HAP-1 (cell line): ENCODE measurements around the gene ERCC6L2.

Source experiments
- DNase-seq, 2 experiments: peaks; one replicate each; pipeline ENCODE4 v3.0.0-alpha.2; 2016 to 2020; ENCODE audit warnings: low spot score in 2 of 2
- H3K27me3 ChIP-seq: fragments of 250-450 bp; sonication (Bioruptor Pico); 2 replicates; pipeline ENCODE4 v1.5.1; 2020; ENCODE audit warnings: low read depth, mild to moderate bottlenecking, moderate library complexity
- H3K36me3 ChIP-seq: fragments of 250-450 bp; sonication (Bioruptor Pico); replicated peaks from 2 replicates; pipeline ENCODE4 v1.5.1; 2020; ENCODE audit warnings: mild to moderate bottlenecking
- H3K4me1 ChIP-seq: fragments of 250-450 bp; sonication (Bioruptor Pico); 2 replicates; pipeline ENCODE4 v1.5.1; 2020; ENCODE audit warnings: mild to moderate bottlenecking
- H3K4me3 ChIP-seq: fragments of 250-450 bp; sonication (Bioruptor Pico); 2 replicates; pipeline ENCODE4 v1.5.1; 2020; ENCODE audit warnings: mild to moderate bottlenecking, moderate library complexity
- H3K9me3 ChIP-seq: fragments of 250-450 bp; sonication (Bioruptor Pico); 2 replicates; pipeline ENCODE4 v1.5.1; 2020; ENCODE audit warnings: mild to moderate bottlenecking, moderate library complexity
- in situ Hi-C: fragments of 300-500 bp; cut with MboI; formaldehyde crosslinking; loops from 3 replicates; pipeline ENCODE4 v1.14.3; 2020; ENCODE audit warnings: low sequenced_read_pairs, inconsistent platforms, mixed read lengths

Gene ERCC6L2

GRCh38 chr9:95848764-95849163 lies 26.7 kb upstream of the ERCC6L2 start:
- Histone ChIP-seq H3K4me1 (no peaks in the 10 kb centered on the region), H3K27me3 (no peaks in the 10 kb centered on the region), H3K36me3 (no peaks in the 10 kb centered on the region), H3K4me3 (no peak overlapping the region), H3K9me3 (no peaks in the 10 kb centered on the region)
- in situ Hi-C loops, result no loop called here
- DNase-seq, result no peak

DNA sequence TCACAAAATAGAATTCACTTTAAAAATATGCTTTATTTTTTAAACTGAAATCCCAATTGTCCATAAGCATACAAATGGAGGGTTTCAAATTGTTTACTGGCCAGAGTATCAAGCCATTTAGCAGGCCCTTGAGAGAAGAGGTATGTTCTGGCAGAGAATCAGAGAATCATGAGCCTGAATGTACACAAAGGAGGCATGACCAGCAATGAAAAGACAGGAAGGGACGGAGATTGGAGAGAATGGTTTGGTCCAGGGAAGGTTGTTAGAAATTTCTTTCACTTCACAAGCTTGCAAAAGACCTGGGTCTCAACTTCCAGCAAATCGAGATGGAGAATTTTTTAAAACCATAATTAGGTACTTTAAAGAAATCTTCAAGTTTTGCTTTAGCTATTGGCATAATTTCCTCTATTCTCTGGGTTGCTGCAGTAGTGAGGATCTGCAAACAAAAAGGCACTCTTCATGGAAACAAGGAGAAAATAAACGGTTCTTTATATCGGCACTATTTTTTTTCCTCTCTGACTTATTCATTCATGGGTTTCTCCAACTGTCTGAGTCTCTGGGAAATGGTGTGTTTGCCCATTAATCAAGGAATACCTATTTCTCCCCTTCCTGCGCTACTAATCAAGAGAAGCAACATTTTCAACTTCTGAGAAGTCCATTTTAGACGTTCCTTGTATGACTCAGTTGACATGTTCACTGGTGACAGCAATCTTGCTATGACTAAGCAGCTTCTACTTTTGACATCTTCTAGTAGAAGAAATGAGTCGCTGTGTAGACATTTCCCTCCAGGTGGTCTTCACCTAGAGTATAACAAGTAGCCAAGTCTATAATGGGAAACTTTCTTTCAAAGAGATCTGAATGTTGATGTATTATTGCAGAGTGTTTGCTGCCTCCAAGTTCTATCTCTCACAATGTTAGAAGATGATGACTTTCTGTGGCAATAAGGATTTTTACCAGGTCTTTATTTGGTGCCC lies 23.1 kb upstream of the ERCC6L2 start:
- Histone ChIP-seq H3K9me3 (no peaks in the 10 kb centered on the region), H3K27me3 (no peaks in the 10 kb centered on the region), H3K36me3 (no peaks in the 10 kb centered on the region), H3K4me1 (peaks cover 10% of the 10 kb centered on the region), H3K4me3 (no peak overlapping the region)
- in situ Hi-C loops, result no loop called here
- DNase-seq, result no peak

- Histone ChIP-seq H3K4me1 (peaks cover 10% of the 10 kb centered on the region), H3K4me3 (no peak overlapping the region), H3K36me3 (no peaks in the 10 kb centered on the region), H3K9me3 (no peaks in the 10 kb centered on the region), H3K27me3 (no peaks in the 10 kb centered on the region)
- in situ Hi-C loops, result no loop called here
- peak in 1 of 2 experiments; percentile 52 for DNase-seq
Measured at GRCh38 chr9:95854386-95855020, 21.0 kb upstream of the ERCC6L2 start.

DNA sequence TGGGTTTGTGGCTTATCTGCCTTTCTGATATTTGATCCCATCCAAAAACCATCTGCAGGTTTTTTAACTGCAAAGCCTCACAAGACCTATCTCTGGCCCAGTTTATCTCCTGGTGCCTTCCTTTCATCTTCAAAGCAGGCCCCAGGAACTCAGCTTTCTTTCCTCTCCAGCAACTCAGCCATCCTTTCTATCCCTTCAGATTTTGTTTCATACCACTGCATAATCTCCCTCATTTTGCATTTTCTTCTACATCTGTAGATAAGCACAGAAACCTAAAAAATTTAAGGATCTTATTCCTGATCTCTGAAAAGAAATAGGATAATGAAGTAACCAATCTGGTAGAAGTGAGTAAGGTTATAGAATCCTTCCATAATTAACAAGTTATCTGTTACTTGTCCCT lies 19.5 kb upstream of the ERCC6L2 start:
- Histone ChIP-seq H3K4me3 (no peak overlapping the region), H3K36me3 (no peaks in the 10 kb centered on the region), H3K9me3 (no peaks in the 10 kb centered on the region), H3K27me3 (no peaks in the 10 kb centered on the region), H3K4me1 (peaks cover 10% of the 10 kb centered on the region)
- in situ Hi-C loops, result no loop called here
- no peak for DNase-seq

GRCh38 chr9:95857124-95857523 lies 18.4 kb upstream of the ERCC6L2 start:
- Histone ChIP-seq H3K36me3 (no peaks in the 10 kb centered on the region), H3K4me1 (peaks cover 10% of the 10 kb centered on the region), H3K27me3 (no peaks in the 10 kb centered on the region), H3K4me3 (no peak overlapping the region), H3K9me3 (no peaks in the 10 kb centered on the region)
- DNase-seq, result peak in 1 of 2 experiments; percentile 65
- in situ Hi-C loops, result no loop called here

DNA sequence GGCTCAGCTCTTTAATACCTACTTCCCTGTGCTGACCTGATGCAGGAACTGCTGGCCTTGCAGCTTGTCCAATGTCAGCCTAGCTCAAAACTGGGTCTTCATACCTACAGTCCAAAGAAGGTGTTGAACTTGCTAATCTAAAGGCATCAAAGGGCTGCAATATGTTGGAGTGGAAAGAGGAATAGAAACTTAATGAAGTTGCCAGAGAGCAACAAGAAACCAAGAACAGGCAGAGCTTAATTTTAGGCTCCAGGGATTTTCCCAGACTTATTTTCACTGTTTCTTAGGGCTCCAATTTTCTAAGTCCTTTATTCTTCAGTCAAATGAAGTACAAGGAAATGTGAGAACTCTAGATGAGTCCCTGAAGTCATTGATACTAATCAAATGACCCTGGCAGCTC lies 17.6 kb upstream of the ERCC6L2 start:
- peaks cover 10% of the 10 kb centered on the region for H3K4me1 ChIP-seq
- no peak overlapping the region for H3K4me3 ChIP-seq
- in situ Hi-C loops, result no loop called here
- no peaks in the 10 kb centered on the region for H3K27me3 ChIP-seq
- H3K36me3 ChIP-seq, result no peaks in the 10 kb centered on the region
- no peak for DNase-seq
- H3K9me3 ChIP-seq, result no peaks in the 10 kb centered on the region

DNA sequence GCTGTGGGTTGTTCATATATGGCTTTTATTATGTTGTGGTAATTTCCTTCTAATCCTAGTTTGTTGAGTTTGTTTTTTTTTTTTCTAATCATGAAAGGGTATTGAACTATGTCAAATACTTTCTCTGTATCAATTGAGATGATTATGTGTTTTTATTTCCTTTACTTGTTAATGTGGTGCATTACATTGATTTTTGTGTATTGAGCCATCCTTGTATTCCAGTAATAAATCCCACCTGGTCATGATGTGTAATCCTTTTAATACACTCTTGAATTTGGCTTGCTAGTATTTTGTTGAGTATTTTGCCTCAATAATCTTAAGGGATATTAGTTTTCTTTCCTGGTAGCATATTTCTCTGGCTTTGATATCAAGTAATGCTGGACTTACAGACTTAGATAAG lies 13.1 kb upstream of the ERCC6L2 start:
- no peaks in the 10 kb centered on the region for H3K36me3 ChIP-seq
- H3K4me1 ChIP-seq, result no peaks in the 10 kb centered on the region
- no peaks in the 10 kb centered on the region for H3K9me3 ChIP-seq
- in situ Hi-C loops, result no loop called here
- no peak for DNase-seq
- no peak overlapping the region for H3K4me3 ChIP-seq
- H3K27me3 ChIP-seq, result no peaks in the 10 kb centered on the region

DNA sequence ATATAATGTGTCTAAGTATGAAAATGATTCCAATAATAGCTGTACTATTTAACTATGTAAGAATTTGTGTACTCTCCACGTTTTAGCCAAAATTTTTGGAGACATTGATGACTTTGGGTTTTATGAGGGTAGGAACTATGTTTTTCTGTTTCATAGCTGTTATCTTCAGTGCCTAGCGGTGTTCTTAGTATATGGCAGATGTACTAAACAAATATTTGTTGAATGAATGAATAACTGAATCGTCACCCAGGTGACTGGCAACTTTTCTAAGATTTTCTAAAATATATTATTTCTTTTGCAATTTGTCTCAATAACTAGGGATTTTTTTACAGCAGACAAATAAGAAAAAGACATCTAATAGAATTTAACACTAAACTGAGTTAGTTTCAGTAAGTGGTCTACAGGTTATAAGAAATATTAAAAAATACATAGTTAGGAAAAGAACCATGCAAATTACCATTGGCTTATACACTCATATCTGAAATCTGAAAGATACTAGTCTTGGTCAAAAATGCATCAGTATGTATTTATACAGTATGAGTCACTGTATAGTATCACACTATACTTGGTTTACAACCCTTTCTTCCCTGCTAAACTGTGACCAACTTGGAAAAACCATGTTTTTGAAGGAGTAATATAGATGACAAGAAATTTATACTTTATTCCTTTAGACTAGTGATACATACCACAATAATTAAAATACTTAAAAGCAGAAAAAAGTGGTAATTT lies 10.5 kb upstream of the ERCC6L2 start:
- no peak for DNase-seq
- Histone ChIP-seq H3K36me3 (no peaks in the 10 kb centered on the region), H3K4me3 (no peak overlapping the region), H3K27me3 (no peaks in the 10 kb centered on the region), H3K4me1 (peaks cover 7% of the 10 kb centered on the region; the same call in 1 of the 2 replicates), H3K9me3 (no peaks in the 10 kb centered on the region)
- in situ Hi-C loops, result no loop called here

GRCh38 chr9:95870352-95870751 lies 5.1 kb upstream of the ERCC6L2 start:
- Histone ChIP-seq H3K36me3 (peaks cover 7% of the 10 kb centered on the region), H3K27me3 (no peaks in the 10 kb centered on the region), H3K9me3 (no peaks in the 10 kb centered on the region), H3K4me1 (peaks cover 12% of the 10 kb centered on the region), H3K4me3 (no peak overlapping the region)
- in situ Hi-C loops, result loop anchor here (10.0 kb wide), 1 partner anchor 366 kb away; no protein-coding TSS in a partner anchor
- no peak for DNase-seq

DNA sequence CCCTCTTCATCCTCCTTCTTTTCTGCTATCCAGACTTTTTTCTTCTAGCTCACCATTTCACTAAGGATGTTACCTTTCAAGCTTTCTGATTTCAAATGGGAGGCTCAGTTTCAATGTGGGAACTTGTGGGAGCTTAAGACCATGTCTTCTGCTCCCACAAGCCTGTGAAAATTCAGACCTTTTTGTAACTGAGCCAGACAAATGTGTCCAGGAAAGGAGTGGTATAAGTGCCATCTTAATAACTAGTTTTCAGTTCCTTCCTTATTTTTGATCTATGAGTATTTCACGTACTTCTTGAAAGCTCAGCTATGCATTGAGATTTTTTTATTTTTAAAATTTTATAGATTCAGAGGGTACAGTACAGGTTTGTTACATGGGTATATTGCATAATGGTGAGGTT lies 4.6 kb upstream of the ERCC6L2 start:
- no peaks in the 10 kb centered on the region for H3K27me3 ChIP-seq
- in situ Hi-C loops, result loop anchor here (10.0 kb wide), 1 partner anchor 366 kb away; no protein-coding TSS in a partner anchor
- peaks cover 7% of the 10 kb centered on the region for H3K36me3 ChIP-seq
- H3K4me3 ChIP-seq, result no peak overlapping the region
- H3K4me1 ChIP-seq, result peaks cover 12% of the 10 kb centered on the region
- no peaks in the 10 kb centered on the region for H3K9me3 ChIP-seq
- no peak for DNase-seq

DNA sequence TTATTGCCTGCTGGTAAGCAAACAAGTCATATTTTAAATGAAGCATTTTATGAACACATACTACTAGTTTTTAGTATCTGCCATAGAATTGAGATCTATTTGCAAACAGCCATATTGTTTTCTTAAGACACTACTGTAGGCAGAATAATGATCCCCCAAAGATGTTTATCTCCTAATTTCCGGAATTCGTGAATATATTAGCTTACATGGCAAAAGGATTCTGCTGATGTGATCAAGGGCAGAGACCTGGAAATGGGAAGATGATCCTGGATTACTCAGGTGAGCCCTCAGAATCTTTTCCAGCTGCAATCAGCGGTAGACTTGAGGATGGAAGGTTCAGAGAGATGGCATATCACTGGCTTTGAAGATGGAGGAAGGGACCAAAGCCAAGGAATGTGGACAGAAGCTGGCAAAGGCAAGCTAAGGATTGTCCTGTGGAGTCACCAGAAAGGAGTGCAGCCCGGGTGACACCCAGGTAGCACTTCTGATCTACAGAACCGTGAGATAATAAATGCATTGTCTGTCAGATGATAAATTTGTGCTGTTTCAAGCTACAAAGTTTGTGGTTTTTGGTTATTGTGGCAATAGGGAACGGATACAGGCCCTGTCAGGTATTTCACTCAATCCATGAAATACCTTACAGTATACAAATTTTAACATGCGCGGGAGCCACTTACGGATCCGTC lies 1.0 kb upstream of the ERCC6L2 start:
- peak in 1 of 2 experiments; percentile 14 for DNase-seq
- H3K27me3 ChIP-seq, result no peaks in the 10 kb centered on the region
- in situ Hi-C loops, result loop anchor here (10.0 kb wide), 1 partner anchor 370 kb away; no protein-coding TSS in a partner anchor

GRCh38 chr9:95874989-95875304 lies 544 bp upstream of the ERCC6L2 start:
- no peaks in the 10 kb centered on the region for H3K9me3 ChIP-seq
- no peak overlapping the region for H3K4me3 ChIP-seq
- peaks cover 15% of the 10 kb centered on the region for H3K4me1 ChIP-seq
- peak in 1 of 2 experiments; percentile 54 for DNase-seq
- in situ Hi-C loops, result loop anchor here (10.0 kb wide), 1 partner anchor 370 kb away; no protein-coding TSS in a partner anchor
- peaks cover 10% of the 10 kb centered on the region for H3K36me3 ChIP-seq
- no peaks in the 10 kb centered on the region for H3K27me3 ChIP-seq

More for the DNA sequence above, 1.0 kb upstream of the ERCC6L2 start:
- Histone ChIP-seq H3K4me3 (no peak overlapping the region), H3K36me3 (peaks cover 10% of the 10 kb centered on the region), H3K9me3 (no peaks in the 10 kb centered on the region), H3K4me1 (peaks cover 12% of the 10 kb centered on the region)

GRCh38 chr9:95876138-95876444 lies 600 bp downstream of the ERCC6L2 start:
- in situ Hi-C loops, result loop anchor here (10.0 kb wide), 1 partner anchor 371 kb away; no protein-coding TSS in a partner anchor
- Histone ChIP-seq H3K36me3 (peaks cover 17% of the 10 kb centered on the region), H3K9me3 (no peaks in the 10 kb centered on the region), H3K27me3 (no peaks in the 10 kb centered on the region), H3K4me3 (no peak overlapping the region), H3K4me1 (peaks cover 21% of the 10 kb centered on the region)
- DNase-seq, result no peak
